Lower leg skin (tissue), 3 donors: Measurements from ENCODE around the gene GBE1.

ENCODE experiments used
- CTCF ChIP-seq, 3 donors: fragments of 450-650 bp; IDR thresholded peaks; one replicate each; pipeline ENCODE4 v1.5.1; 2016; ENCODE audit warnings: antibody characterized with exemption in 3 of 3, mild to moderate bottlenecking in 3 of 3, moderate library complexity in 2 of 3
- POLR2A ChIP-seq, 2 donors: fragments of 450-650 bp; IDR thresholded peaks; one replicate each; pipeline ENCODE4 v1.6.1; 2016 to 2017; ENCODE audit warnings: antibody characterized with exemption in 2 of 2, mild to moderate bottlenecking in 1 of 2, moderate library complexity in 1 of 2

DNA sequence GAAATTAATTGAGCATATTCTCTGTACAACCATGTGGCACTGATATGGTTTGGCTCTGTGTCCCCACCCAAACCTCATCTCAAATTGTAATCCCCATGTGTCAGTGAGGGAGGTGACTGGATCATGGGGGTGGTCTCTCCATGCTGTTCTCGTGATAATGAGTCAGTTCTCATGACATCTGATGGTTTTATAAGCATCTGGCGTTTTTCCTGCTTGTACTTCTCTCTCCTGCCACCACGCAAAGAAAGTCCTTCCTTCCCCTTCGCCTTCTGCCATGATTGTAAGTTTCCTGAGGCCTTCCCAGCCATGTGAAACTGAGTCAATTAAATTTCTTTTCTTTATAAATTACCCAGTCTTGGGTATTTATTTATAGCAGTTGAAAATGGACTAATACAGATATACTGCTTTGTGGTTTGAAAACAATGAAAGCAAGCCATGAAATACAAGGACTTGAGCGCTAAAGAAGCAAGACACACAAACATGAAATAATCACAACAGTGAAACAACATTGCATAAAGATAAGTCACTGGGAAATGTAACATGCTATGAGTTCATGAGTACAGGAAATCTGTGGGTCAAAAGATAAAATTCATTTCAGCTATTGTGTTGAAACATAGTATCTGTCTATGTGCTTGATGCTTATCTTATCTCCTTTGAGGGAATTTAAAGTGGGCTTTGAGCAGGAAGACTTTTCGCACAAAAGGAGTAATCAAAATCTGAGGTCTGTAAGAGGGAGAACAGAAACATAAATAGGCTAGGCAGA, 288.7 kb downstream of the GBE1 start:
- no peak for TF ChIP-seq CTCF (IDR thresholded peaks at IDR 0.05)
- no peak for TF ChIP-seq POLR2A (IDR thresholded peaks at IDR 0.05)
